H1 (cell line): Measurements from ENCODE around the gene CCDC178. TPM values are rescaled to one million over a fixed set of nuclear protein-coding genes. Genes with fewer than 3 reads are reported as not detected.

Source experiments
- CTCF ChIA-PET: fragments of 300-600 bp; sonication (Branson Sonifier 250); formaldehyde crosslinking; loops from one replicate; lab custom pipeline; 2021; ENCODE audit not compliant: partially characterized antibody; lab: Charles Lee
- POLR2A ChIA-PET: fragments of 300-600 bp; sonication (Branson Sonifier 250); formaldehyde crosslinking; loops from one replicate; lab custom pipeline; 2021; ENCODE audit warnings: inconsistent platforms; ENCODE audit not compliant: partially characterized antibody; lab: Charles Lee
- DNase-seq, 2 experiments: peaks; one replicate each; pipeline versions ENCODE4 v3.0.0 to v3.0.0-alpha.2; 2010 to 2022; ENCODE audit warnings: low spot score in 2 of 2, low read depth in 1 of 2, mixed read lengths in 1 of 2
- FAIRE-seq: peaks from 2 replicates; lab custom pipeline; 2011; peaks lifted over from hg19 to GRCh38; lab: Jason Lieb, UNC
- H2AFZ ChIP-seq: 2 replicates; pipeline ENCODE4 v1.8.1; 2012; ENCODE audit warnings: low read length, inconsistent platforms
- H2AK5ac ChIP-seq: 2 replicates; pipeline ENCODE4 v1.6.1; 2013; ENCODE audit warnings: low read depth, low read length
- H2BK120ac ChIP-seq: replicated peaks from 2 replicates; pipeline ENCODE3; 2013; ENCODE audit warnings: low read depth, low read length, inconsistent platforms
- H2BK12ac ChIP-seq: 2 replicates; pipeline ENCODE4 v1.6.1; 2013; ENCODE audit warnings: low read depth, low read length
- H2BK15ac ChIP-seq: 2 replicates; pipeline ENCODE4 v1.6.1; 2013; ENCODE audit warnings: low read length
- H2BK20ac ChIP-seq: 2 replicates; pipeline ENCODE4 v1.6.1; 2013; ENCODE audit warnings: low read length
- H2BK5ac ChIP-seq: 2 replicates; pipeline ENCODE4 v1.6.1; 2013; ENCODE audit warnings: low read depth, low read length
- H3K14ac ChIP-seq: 2 replicates; pipeline ENCODE4 v1.6.1; 2013; ENCODE audit warnings: inconsistent platforms; ENCODE audit not compliant: insufficient read length
- H3K18ac ChIP-seq: 2 replicates; pipeline ENCODE4 v1.6.1; 2013; ENCODE audit warnings: low read length; ENCODE audit errors: extremely low read depth
- H3K23ac ChIP-seq: 2 replicates; pipeline ENCODE4 v1.6.1; 2013; ENCODE audit warnings: inconsistent platforms; ENCODE audit not compliant: insufficient read length
- H3K23me2 ChIP-seq: 2 replicates; pipeline ENCODE4 v1.6.1; 2013; ENCODE audit warnings: low read depth, low read length
- H3K27ac ChIP-seq: 2 replicates; pipeline ENCODE4 v1.6.1; 2011; ENCODE audit warnings: low read depth, low read length, inconsistent platforms
- H3K27me3 ChIP-seq, 4 experiments: replicated peaks in 1 of 4; 1 replicate in 1 of 4; 2 replicates in 3 of 4; pipeline versions ENCODE4 v1.6.1 to v1.8.1; 2011 to 2013; ENCODE audit warnings: low read length in 3 of 4, mild to moderate bottlenecking in 3 of 4, inconsistent platforms in 2 of 4, mixed read lengths in 2 of 4, moderate library complexity in 1 of 4; ENCODE audit not compliant: control insufficient read depth in 3 of 4, insufficient read depth in 3 of 4; ENCODE audit errors: extremely low read depth in 1 of 4
- H3K36me3 ChIP-seq, 4 experiments: 2 replicates each; pipeline versions ENCODE4 v1.6.1 to v1.8.1; 2011 to 2013; ENCODE audit warnings: mild to moderate bottlenecking in 4 of 4, low read length in 3 of 4, moderate library complexity in 2 of 4, control low read depth in 1 of 4, inconsistent platforms in 1 of 4; ENCODE audit not compliant: insufficient read depth in 4 of 4, control insufficient read depth in 2 of 4
- H3K4ac ChIP-seq: replicated peaks from 2 replicates; pipeline ENCODE3; 2013; ENCODE audit warnings: low read length, low read depth, mixed read lengths, inconsistent platforms; ENCODE audit not compliant: insufficient read length
- H3K4me1 ChIP-seq, 4 experiments: replicated peaks in 1 of 4; 1 replicate in 1 of 4; 2 replicates in 3 of 4; pipeline versions ENCODE4 v1.6.1 to v1.8.1; 2011 to 2013; ENCODE audit warnings: low read length in 3 of 4, inconsistent platforms in 2 of 4, mixed read lengths in 1 of 4; ENCODE audit not compliant: insufficient read depth in 4 of 4, control insufficient read depth in 3 of 4
- H3K4me2 ChIP-seq, 2 experiments: 2 replicates each; pipeline versions ENCODE4 v1.6.1 to v1.8.1; 2011 to 2013; ENCODE audit warnings: low read depth in 2 of 2, low read length in 2 of 2, control low read depth in 1 of 2, inconsistent platforms in 1 of 2, mild to moderate bottlenecking in 1 of 2; ENCODE audit not compliant: insufficient read depth in 1 of 2
- H3K4me3 ChIP-seq, 4 experiments: fragments of 200-600, 300-600 bp in 1 of 4; sonication (generic), shearing (Covaris generic), sonication (Bioruptor Twin) in 1 of 4; 2 replicates each; pipeline versions ENCODE4 v1.5.1 to v1.8.1; 2011 to 2016; ENCODE audit warnings: low read length in 4 of 4, low read depth in 3 of 4, control low read depth in 2 of 4, inconsistent platforms in 2 of 4, mild to moderate bottlenecking in 2 of 4, mixed read lengths in 1 of 4, moderate library complexity in 1 of 4; ENCODE audit not compliant: insufficient read depth in 2 of 4; ENCODE audit errors: extremely low read depth in 1 of 4
- H3K56ac ChIP-seq: replicated peaks from 2 replicates; pipeline ENCODE3; 2013; ENCODE audit warnings: low read depth, mild to moderate bottlenecking, mixed read lengths, low read length, inconsistent platforms; ENCODE audit not compliant: insufficient read length
- H3K79me1 ChIP-seq: 2 replicates; pipeline ENCODE4 v1.6.1; 2013; ENCODE audit warnings: low read depth, low read length, control low read depth
- H3K79me2 ChIP-seq, 2 experiments: 2 replicates each; pipeline versions ENCODE4 v1.6.1 to v1.8.1; 2012 to 2013; ENCODE audit warnings: low read length in 2 of 2, mild to moderate bottlenecking in 2 of 2, inconsistent platforms in 1 of 2; ENCODE audit not compliant: insufficient read depth in 2 of 2, control insufficient read depth in 1 of 2
- H3K9ac ChIP-seq, 4 experiments: replicated peaks in 1 of 4; 1 replicate in 1 of 4; 2 replicates in 3 of 4; pipeline versions ENCODE4 v1.6.1 to v1.8.1; 2011 to 2013; ENCODE audit warnings: low read depth in 3 of 4, low read length in 3 of 4, control low read depth in 2 of 4, mild to moderate bottlenecking in 2 of 4, moderate library complexity in 2 of 4, inconsistent platforms in 1 of 4; ENCODE audit errors: extremely low read depth in 1 of 4
- H3K9me3 ChIP-seq, 2 experiments: 2 replicates each; pipeline versions ENCODE4 v1.6.1 to v1.8.1; 2012 to 2013; ENCODE audit warnings: mild to moderate bottlenecking in 2 of 2, moderate library complexity in 2 of 2, control low read depth in 1 of 2, inconsistent platforms in 1 of 2, low read depth in 1 of 2, low read length in 1 of 2, mixed read lengths in 1 of 2; ENCODE audit not compliant: insufficient read depth in 2 of 2
- H4K20me1 ChIP-seq, 2 experiments: replicated peaks in 1 of 2; 2 replicates each; pipeline versions ENCODE3 to v1.8.1; 2011 to 2013; ENCODE audit warnings: inconsistent platforms in 2 of 2, low read length in 2 of 2, mild to moderate bottlenecking in 1 of 2; ENCODE audit not compliant: insufficient read depth in 2 of 2, control insufficient read depth in 1 of 2
- H4K5ac ChIP-seq: 2 replicates; pipeline ENCODE4 v1.6.1; 2013; ENCODE audit warnings: low read length, low read depth, mixed read lengths, inconsistent platforms; ENCODE audit not compliant: insufficient read length
- H4K8ac ChIP-seq: 2 replicates; pipeline ENCODE4 v1.8.0; 2013; ENCODE audit warnings: mild to moderate bottlenecking, moderate library complexity, low read length, inconsistent platforms; ENCODE audit not compliant: insufficient read depth; ENCODE audit errors: extremely low read depth
- H4K91ac ChIP-seq: replicated peaks from 2 replicates; pipeline ENCODE3; 2013; ENCODE audit warnings: low read length, mixed read lengths, inconsistent platforms; ENCODE audit not compliant: insufficient read length
- MAFK ChIP-seq: IDR thresholded peaks from 2 replicates; pipeline ENCODE4 v1.6.1; 2012; ENCODE audit warnings: low read depth, mild to moderate bottlenecking, improper control_type of control experiment, low read length
- PHF8 ChIP-seq: fragments of 200-600 bp; sonication (generic); conservative IDR thresholded peaks from 2 replicates; pipeline ENCODE4 v1.7.1; 2012; ENCODE audit warnings: low read depth, mild to moderate bottlenecking, inconsistent platforms, low read length, moderate library complexity
- POLR2A ChIP-seq, 2 experiments: IDR thresholded peaks; 1 replicate in 1 of 2; 2 replicates in 1 of 2; pipeline ENCODE4 v1.6.1; 2011; ENCODE audit warnings: low read depth in 2 of 2, low read length in 2 of 2, mild to moderate bottlenecking in 2 of 2; ENCODE audit errors: control extremely low read depth in 1 of 2
- WGBS, 2 experiments: shearing (Covaris generic) in 1 of 2; methylation state at CpG; one replicate each; pipeline versions ENCODE4 v1.1.6 to v1.1.7; 2013 to 2015; ENCODE audit warnings: low lambda C conversion rate in 2 of 2, mixed read lengths in 2 of 2, inconsistent platforms in 1 of 2, low coverage in 1 of 2, missing lambda C conversion rate in 1 of 2; ENCODE audit not compliant: insufficient replicate concordance in 2 of 2, insufficient coverage in 1 of 2, insufficient read length in 1 of 2; ENCODE audit errors: extremely low coverage in 1 of 2, missing lambda C conversion rate in 1 of 2; 5-methylcytosine and 5-hydroxymethylcytosine counted together
- polyA plus RNA-seq, 7 experiments: library from polyadenylated mRNA; depleted of rRNA in 3 of 7; stranded (reverse) in 5 of 7; unstranded in 2 of 7; fragments of >200 nt in 5 of 7; fragments of 200-250 nt in 2 of 7; gene quantifications; 1 replicate in 5 of 7; 2 replicates in 1 of 7; 4 replicates in 1 of 7; pipeline versions ENCODE4 v1.2.1 to v1.2.3, GENCODE V29; 2011 to 2013; ENCODE audit warnings: missing spikeins in 2 of 7, mixed read lengths in 2 of 7
- total RNA-seq: library from RNA; stranded (reverse); fragmentation: NEBNext Ultra II Directional; extraction: Animal tissue kit (Norgen Biotek cat#: 25700); gene quantifications from 2 replicates; pipeline ENCODE4 v1.2.1, GENCODE V29; 2021

Gene CCDC178
- total and polyA plus RNA-seq, 2 of the 8 experiments (the other 6 are each of a cell fraction or from before 2014, with no cell fraction given): not detected

- FAIRE-seq (no peak), DNase-seq (no peak)
- TF ChIP-seq MAFK (peak; percentile 66), PHF8 (no peak), POLR2A (IDR thresholded peaks at IDR 0.05; ENCODE audit: control extremely low read depth in 1 of 2, low read depth in 2 of 2, low read length in 2 of 2) (no peak)
- H3K36me3 ChIP-seq: no peaks in the 10 kb centered on the region
- H3K18ac ChIP-seq: no peak overlapping the region
- H3K4me2 ChIP-seq: no peak overlapping the region
- no peaks in the 10 kb centered on the region for H3K4me1 ChIP-seq
- no peaks in the 10 kb centered on the region for H4K20me1 ChIP-seq
- H4K91ac ChIP-seq: no peak overlapping the region
- H3K4me3 ChIP-seq: no peak overlapping the region
- no peak overlapping the region for H3K27ac ChIP-seq
- no peak overlapping the region for H2BK15ac ChIP-seq
- no peaks in the 10 kb centered on the region for H3K23me2 ChIP-seq
- 91% methylated on average over 2 of the region's 2 CpGs; no CpG with 5 or more reads in 1 of the 2 experiments for WGBS, 2 experiments
- no peaks in the 10 kb centered on the region for H3K79me1 ChIP-seq
- H3K9me3 ChIP-seq: no peaks in the 10 kb centered on the region
- POLR2A ChIA-PET: no interaction called here
- no peak overlapping the region for H3K4ac ChIP-seq
- H3K23ac ChIP-seq: no peak overlapping the region
- no peak overlapping the region for H2BK120ac ChIP-seq
- H3K79me2 ChIP-seq: no peaks in the 10 kb centered on the region
- no peak overlapping the region for H2AK5ac ChIP-seq
- H4K8ac ChIP-seq: no peak overlapping the region
- no peaks in the 10 kb centered on the region for H3K27me3 ChIP-seq
- H3K56ac ChIP-seq: no peak overlapping the region
- CTCF ChIA-PET: no interaction called here
- no peak overlapping the region for H2BK5ac ChIP-seq
- H3K14ac ChIP-seq: no peak overlapping the region
- no peak overlapping the region for H2BK12ac ChIP-seq
- no peak overlapping the region for H4K5ac ChIP-seq
- no peak overlapping the region for H2BK20ac ChIP-seq
- no peak overlapping the region for H3K9ac ChIP-seq
- H2AFZ ChIP-seq: no peak overlapping the region
Observed at GRCh38 chr18:33154049-33154448, 286.5 kb downstream of the CCDC178 start.
